Left ventricle myocardium inferior (tissue), 1 donor: ENCODE measurements around the gene LTBP1. TPM values are rescaled to one million over a fixed set of nuclear protein-coding genes. Genes with fewer than 3 reads are reported as not detected.

Source experiments
- DNase-seq: peaks from one replicate; pipeline ENCODE4 v3.0.0-alpha.2; 2020
- H3K27ac ChIP-seq: fragments of 200-600 bp; replicated peaks from 2 replicates; pipeline ENCODE4 v1.8.0; 2021
- H3K27me3 ChIP-seq: fragments of 200-600 bp; 2 replicates; pipeline ENCODE4 v1.8.0; 2021; ENCODE audit warnings: low read depth
- H3K36me3 ChIP-seq: fragments of 200-600 bp; 2 replicates; pipeline ENCODE4 v1.8.0; 2021
- H3K4me1 ChIP-seq: fragments of 200-600 bp; 2 replicates; pipeline ENCODE4 v1.8.0; 2021
- H3K4me3 ChIP-seq: fragments of 200-600 bp; 2 replicates; pipeline ENCODE4 v1.8.0; 2021; ENCODE audit warnings: mild to moderate bottlenecking, moderate library complexity
- H3K9me3 ChIP-seq: fragments of 200-600 bp; replicated peaks from 2 replicates; pipeline ENCODE4 v1.8.0; 2021
- intact Hi-C: fragments of 100-400 bp; cut with micrococcal nuclease; formaldehyde crosslinking; loops from one replicate; pipeline ENCODE4 v1.11.0; 2022
- total RNA-seq: library from RNA; stranded (reverse); fragmentation: NEBNext Ultra II Directional; extraction: Animal tissue kit (Norgen Biotek cat#: 25700); gene quantifications from one replicate; pipeline ENCODE4 v1.2.1, GENCODE V29; 2021
- TF ChIP-seq, protein P1 (sequence below): fragments of 200-600 bp; IDR thresholded peaks from 2 replicates; pipeline ENCODE4 v1.8.0; 2021; ENCODE audit warnings: antibody characterized with exemption, mild to moderate bottlenecking, borderline replicate concordance
- donor health status: DM: no; HTN: yes; CAD: no; lungs with severe emphysema.

LTBP1 gene
- total RNA-seq, 1 donor from 2014 or later, result 88.9 TPM

DNA sequence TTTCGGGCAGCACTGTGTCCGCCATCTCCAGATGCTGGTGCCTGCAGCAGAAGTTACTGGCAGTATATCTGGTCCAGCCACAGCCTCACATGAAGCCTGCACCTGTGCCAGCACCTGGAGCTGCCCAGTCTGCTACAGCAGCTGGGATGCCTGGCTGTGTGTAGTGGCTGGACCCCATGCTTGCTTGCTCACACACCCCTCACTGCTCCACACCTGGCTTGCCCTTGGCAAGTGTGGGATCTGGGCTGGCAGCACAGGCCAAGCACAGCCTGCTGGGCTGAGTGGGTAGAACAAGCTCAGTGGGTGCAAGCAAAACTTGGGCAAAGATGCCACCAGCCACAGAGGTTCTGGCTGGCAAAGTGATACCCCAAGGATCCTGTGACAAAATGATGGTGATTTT, 320.3 kb downstream of the LTBP1 start:
- peaks cover 20% of the 10 kb centered on the region for H3K4me1 ChIP-seq
- TF ChIP-seq, protein P1, sequence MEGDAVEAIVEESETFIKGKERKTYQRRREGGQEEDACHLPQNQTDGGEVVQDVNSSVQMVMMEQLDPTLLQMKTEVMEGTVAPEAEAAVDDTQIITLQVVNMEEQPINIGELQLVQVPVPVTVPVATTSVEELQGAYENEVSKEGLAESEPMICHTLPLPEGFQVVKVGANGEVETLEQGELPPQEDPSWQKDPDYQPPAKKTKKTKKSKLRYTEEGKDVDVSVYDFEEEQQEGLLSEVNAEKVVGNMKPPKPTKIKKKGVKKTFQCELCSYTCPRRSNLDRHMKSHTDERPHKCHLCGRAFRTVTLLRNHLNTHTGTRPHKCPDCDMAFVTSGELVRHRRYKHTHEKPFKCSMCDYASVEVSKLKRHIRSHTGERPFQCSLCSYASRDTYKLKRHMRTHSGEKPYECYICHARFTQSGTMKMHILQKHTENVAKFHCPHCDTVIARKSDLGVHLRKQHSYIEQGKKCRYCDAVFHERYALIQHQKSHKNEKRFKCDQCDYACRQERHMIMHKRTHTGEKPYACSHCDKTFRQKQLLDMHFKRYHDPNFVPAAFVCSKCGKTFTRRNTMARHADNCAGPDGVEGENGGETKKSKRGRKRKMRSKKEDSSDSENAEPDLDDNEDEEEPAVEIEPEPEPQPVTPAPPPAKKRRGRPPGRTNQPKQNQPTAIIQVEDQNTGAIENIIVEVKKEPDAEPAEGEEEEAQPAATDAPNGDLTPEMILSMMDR, result no peak
- no peak overlapping the region for H3K4me3 ChIP-seq
- H3K9me3 ChIP-seq, result peaks cover 12% of the 10 kb centered on the region
- H3K27ac ChIP-seq, result no peak overlapping the region
- H3K36me3 ChIP-seq, result peaks cover 41% of the 10 kb centered on the region
- intact Hi-C loops, result loop anchor here (10.0 kb wide), 1 partner anchor 232 kb away; no protein-coding TSS in a partner anchor
- no peak for DNase-seq
- H3K27me3 ChIP-seq, result no peaks in the 10 kb centered on the region

DNA sequence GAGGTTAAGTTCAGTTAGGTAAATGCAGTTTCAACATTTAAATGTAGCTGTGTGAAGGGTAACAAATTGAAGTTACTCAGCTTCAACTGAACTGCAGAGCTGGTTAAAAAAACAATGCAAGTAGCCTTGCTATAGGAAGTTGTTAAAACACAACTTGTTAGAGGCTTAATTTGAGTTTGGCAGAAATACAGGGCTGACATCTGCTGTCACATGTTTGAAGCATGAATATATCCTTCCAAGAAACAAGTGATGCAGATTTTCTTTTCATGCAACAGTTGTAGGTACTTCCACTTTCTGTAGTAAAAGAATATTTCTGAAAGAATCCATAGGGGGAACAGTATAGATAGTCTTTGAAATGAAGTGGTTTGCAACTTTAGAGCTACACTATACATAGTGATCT, 321.0 kb downstream of the LTBP1 start:
- intact Hi-C loops, result loop anchor here (10.0 kb wide), 1 partner anchor 233 kb away; no protein-coding TSS in a partner anchor
- Histone ChIP-seq H3K27me3 (no peaks in the 10 kb centered on the region), H3K36me3 (peaks cover 44% of the 10 kb centered on the region), H3K9me3 (peaks cover 12% of the 10 kb centered on the region), H3K4me1 (peaks cover 20% of the 10 kb centered on the region), H3K4me3 (no peak overlapping the region), H3K27ac (no peak overlapping the region)
- no peak for DNase-seq
- TF ChIP-seq, protein P1, result no peak

DNA sequence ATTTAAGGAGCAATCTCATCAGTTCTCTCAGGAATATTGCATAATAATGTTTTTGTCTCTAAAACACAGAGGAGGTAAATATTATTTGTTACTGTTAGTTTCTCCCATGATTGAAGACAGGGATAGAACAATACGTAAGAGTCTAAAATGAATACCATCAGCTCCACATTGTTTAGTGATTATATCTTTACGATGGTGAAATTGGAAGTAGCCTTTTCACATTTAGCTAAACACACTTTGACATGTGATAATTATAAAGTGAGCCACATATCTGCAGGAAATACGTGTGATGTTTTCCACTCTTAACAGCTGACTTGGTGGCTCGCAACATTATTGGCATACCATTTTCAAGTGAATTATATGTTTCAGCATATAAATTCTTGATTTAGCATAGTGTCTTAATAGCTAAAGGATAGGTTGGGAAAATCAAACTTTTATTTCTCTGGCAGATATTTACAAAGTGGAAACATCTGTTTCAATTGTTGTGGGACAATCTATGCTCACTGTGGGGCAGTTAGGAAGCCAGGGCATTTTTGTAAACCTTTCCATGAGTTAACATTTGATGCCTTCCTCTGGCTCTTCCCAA, 321.6 kb downstream of the LTBP1 start:
- H3K27ac ChIP-seq, result no peak overlapping the region
- DNase-seq, result no peak
- intact Hi-C loops, result loop anchor here (10.0 kb wide), 1 partner anchor 234 kb away; no protein-coding TSS in a partner anchor

DNA sequence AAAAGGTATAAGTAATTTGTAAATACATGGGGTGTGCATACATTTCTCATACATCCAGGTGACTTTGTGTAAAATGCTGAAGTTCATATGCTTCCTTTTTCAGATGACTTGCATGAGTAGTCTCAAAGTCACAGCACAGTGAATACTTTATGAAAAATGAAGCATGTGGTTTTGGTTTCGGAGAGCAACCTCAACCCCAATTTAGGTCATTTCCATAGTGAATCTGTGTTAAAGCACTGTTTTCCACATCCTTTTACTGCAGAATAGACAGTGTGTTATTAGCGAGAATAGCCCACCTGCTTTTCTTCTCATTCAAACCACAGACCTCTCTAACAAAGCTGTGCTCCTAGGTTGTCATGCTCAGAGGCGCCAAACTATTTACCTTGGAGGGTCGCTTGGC, 325.2 kb downstream of the LTBP1 start:
- Histone ChIP-seq H3K4me3 (no peak overlapping the region), H3K27me3 (no peaks in the 10 kb centered on the region), H3K4me1 (peaks cover 20% of the 10 kb centered on the region), H3K27ac (no peak overlapping the region), H3K9me3 (peaks cover under 1% of the 10 kb centered on the region), H3K36me3 (peaks cover 52% of the 10 kb centered on the region)
- intact Hi-C loops, result no loop called here
- no peak for DNase-seq
- TF ChIP-seq, protein P1, result no peak

More for the DNA sequence above, 321.6 kb downstream of the LTBP1 start:
- peaks cover 20% of the 10 kb centered on the region for H3K4me1 ChIP-seq
- no peaks in the 10 kb centered on the region for H3K27me3 ChIP-seq
- peaks cover 12% of the 10 kb centered on the region for H3K9me3 ChIP-seq
- TF ChIP-seq, protein P1, result no peak
- H3K36me3 ChIP-seq, result peaks cover 44% of the 10 kb centered on the region
- H3K4me3 ChIP-seq, result no peak overlapping the region

DNA sequence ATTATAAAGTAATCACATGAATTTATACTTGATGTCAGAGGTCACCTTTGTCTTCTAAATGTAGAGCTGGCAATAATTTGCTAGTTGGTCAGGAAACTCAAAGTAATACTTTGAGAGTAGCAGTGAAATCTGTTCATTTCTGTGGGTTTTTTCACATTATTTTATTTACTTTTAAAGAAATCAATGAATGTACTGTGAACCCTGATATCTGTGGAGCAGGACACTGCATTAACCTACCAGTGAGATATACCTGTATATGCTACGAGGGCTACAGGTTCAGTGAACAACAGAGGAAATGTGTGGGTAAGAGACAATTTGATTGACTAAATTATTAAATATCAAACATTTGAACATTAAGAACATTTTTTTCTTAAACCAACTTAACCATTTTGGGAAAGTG, 326.7 kb downstream of the LTBP1 start:
- TF ChIP-seq, protein P1, result no peak
- Histone ChIP-seq H3K27me3 (no peaks in the 10 kb centered on the region), H3K27ac (no peak overlapping the region), H3K4me1 (peaks cover 17% of the 10 kb centered on the region), H3K9me3 (no peaks in the 10 kb centered on the region), H3K36me3 (peaks cover 54% of the 10 kb centered on the region), H3K4me3 (no peak overlapping the region)
- DNase-seq, result no peak
- intact Hi-C loops, result no loop called here
